Measurements from ENCODE around the gene NCSTN.

Gene NCSTN

DNA sequence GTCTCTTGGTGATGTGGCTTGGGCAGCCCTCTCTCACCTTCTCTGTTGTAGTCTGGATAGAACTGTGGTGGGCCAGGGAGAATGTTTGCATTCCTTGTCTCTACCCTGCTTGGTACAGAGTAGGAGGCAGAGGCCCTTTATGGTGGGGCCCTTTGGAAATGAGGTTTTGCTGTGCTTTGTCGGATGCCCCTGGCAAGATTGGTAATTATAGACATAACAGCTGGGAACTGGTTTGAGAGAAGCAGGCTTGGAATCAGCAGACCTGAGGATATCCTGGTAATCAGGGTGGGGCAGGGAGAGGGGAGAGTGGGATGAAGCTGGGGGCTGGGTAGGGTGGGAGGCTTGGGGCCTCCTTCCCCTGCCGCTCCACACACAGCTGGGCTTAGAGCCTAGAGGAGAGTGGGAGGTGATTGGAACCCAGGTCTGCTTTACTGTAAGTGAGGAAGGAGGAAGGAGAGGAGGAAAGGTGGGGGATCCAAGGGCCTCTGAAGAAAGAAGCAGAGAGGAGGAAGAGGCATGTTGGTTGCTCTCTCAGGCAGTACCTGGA lies 62.2 kb downstream of the NCSTN start:
- H3K36me3 ChIP-seq = no peaks in the 10 kb centered on the region
- H3K9me3 ChIP-seq = no peaks in the 10 kb centered on the region
- H3K27me3 ChIP-seq = peaks cover 34% of the 10 kb centered on the region
- H3K4me3 ChIP-seq (ENCODE audit: low read depth in 1 of 2, low read length in 1 of 2) = no peak overlapping the region
- peaks cover 0 to 6% of the 10 kb centered on the region in 2 experiments for H3K4me1 ChIP-seq (ENCODE audit: control insufficient read depth in 1 of 2, insufficient read depth in 1 of 2, low read depth in 1 of 2, low read length in 1 of 2)
- TF ChIP-seq, protein P1, sequence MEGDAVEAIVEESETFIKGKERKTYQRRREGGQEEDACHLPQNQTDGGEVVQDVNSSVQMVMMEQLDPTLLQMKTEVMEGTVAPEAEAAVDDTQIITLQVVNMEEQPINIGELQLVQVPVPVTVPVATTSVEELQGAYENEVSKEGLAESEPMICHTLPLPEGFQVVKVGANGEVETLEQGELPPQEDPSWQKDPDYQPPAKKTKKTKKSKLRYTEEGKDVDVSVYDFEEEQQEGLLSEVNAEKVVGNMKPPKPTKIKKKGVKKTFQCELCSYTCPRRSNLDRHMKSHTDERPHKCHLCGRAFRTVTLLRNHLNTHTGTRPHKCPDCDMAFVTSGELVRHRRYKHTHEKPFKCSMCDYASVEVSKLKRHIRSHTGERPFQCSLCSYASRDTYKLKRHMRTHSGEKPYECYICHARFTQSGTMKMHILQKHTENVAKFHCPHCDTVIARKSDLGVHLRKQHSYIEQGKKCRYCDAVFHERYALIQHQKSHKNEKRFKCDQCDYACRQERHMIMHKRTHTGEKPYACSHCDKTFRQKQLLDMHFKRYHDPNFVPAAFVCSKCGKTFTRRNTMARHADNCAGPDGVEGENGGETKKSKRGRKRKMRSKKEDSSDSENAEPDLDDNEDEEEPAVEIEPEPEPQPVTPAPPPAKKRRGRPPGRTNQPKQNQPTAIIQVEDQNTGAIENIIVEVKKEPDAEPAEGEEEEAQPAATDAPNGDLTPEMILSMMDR (IDR thresholded peaks at IDR 0.05) = no peak
- H3K27ac ChIP-seq = no peak overlapping the region

DNA sequence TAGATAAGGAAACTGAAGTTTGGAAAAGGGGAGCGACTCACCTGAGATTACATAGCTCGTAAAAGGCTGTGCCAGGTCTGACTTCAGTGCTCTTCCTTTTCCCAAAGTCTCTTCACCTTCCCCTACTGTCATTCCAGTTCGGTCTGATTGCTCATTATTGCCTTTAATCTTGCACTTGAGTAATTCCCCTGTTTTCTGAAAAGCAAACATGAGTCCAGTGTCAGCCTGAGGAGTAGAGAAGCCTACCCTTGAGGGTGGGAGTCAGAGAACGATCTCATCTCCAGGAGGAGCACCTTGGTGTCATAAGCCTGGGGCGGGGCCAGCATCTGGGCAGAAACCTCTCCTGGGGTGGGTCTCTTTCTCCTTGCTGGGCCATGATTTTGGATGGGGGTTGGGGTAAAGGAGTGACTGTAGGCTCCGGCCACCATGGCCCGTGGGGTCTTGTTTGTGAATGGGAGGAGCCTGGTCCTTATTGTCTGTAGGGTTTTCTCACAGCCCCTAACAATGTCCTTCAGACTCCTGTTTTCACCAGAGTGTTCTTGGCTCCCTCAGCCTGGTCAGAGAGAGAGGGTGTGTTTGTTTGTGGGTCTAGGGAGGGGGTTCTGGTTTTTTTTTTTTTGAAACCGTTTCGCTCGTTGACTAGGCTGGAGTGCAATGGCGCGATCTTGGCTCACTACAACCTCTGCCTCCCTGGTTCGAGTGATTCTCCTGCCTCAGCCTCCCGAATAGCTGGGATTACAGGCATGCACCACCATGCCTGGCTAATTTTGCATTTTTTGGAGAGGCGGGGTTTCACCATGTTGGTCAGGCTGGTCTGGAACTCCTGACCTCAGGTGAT lies 63.2 kb downstream of the NCSTN start:
- Histone ChIP-seq H3K27ac (no peak overlapping the region), H3K27me3 (peaks cover 25% of the 10 kb centered on the region)
- TF ChIP-seq, protein P1 (IDR thresholded peaks at IDR 0.05) = no peak

DNA sequence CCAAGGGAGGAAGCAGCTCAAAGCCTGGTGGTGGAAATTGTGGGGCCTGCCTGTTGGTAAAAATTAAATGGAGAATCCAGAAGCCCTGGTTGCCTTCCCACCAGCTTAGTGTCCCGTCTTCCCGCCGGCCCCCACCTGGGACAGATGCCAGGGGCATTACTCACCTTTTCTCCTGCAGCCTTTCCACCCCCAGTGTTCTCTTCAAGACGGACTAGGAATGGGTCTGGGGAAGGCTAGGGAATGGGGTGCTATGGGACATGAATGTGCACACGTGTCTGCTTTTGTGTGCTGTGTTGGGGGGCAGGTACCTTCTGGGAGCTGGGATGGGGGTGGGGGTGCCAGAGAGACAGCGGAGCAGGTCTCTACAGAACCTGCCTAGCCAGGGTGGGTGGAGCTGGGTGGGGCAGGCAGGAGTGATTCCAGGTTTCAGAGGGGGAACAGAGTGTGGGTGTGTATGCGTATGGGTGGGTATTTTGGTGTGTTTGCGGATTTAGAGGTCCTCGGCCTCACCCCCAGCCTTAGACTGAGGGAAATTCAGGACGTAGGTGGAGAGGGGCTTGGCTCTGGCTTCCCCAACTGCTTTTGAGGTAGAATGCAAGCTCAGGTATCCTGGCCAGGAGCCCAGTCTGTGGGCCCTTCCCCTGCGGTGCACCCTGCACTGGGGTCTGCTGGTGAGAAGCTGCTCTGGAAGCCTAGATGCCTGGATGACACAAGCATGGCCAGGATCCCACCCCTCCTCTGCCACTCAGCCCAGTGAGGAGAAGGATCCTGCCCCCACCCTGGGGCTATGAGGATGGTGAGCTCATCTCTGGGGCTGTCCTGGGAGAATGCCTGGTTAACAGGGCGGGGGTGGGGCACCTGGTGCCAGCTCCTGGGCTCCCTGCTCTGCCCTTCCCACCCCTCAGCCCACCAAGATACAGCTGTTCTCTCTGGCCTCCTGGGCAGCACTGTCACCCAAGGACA lies 64.9 kb downstream of the NCSTN start:
- Histone ChIP-seq H3K27me3 (peaks cover 7% of the 10 kb centered on the region), H3K36me3 (no peaks in the 10 kb centered on the region), H3K9me3 (no peaks in the 10 kb centered on the region), H3K4me1 (ENCODE audit: control insufficient read depth in 1 of 2, insufficient read depth in 1 of 2, low read depth in 1 of 2, low read length in 1 of 2) (no peaks in the 10 kb centered on the region), H3K27ac (no peak overlapping the region), H3K4me3 (ENCODE audit: low read depth in 1 of 2, low read length in 1 of 2) (no peak overlapping the region)
- TF ChIP-seq, protein P1 (IDR thresholded peaks at IDR 0.05) = no peak

More for the DNA sequence above, 63.2 kb downstream of the NCSTN start:
- no peaks in the 10 kb centered on the region for H3K36me3 ChIP-seq
- H3K4me1 ChIP-seq (ENCODE audit: control insufficient read depth in 1 of 2, insufficient read depth in 1 of 2, low read depth in 1 of 2, low read length in 1 of 2) = no peaks in the 10 kb centered on the region
- no peaks in the 10 kb centered on the region for H3K9me3 ChIP-seq
- H3K4me3 ChIP-seq (ENCODE audit: low read depth in 1 of 2, low read length in 1 of 2) = no peak overlapping the region
